ENCODE results near the gene KLHDC8A.
"Not testable (repeated sequence)": the region's sequence is repeated elsewhere in the genome, so short reads cannot be mapped to it uniquely, and the experiment has no call there.

The KLHDC8A gene

DNA sequence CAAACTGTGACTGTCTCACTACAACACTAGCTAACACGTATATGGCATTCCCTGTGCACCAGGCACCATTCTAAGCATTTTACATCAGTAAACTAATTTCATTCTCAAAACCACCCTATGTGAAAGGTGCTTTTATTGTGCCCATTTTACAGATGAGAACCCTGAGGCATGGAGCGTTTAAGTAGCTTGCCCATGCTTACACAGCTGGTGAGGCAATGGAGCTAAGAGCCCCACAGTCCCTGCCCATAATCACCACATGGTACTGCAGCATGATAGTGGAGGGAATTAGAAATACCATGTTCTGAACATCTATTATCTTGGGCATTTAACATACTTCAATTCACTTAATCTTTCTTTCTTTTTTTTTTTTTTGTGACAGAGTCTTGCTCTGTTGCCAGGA lies 31.1 kb upstream of the KLHDC8A start:
- DNase-seq (ENCODE audit: low spot score): no peak
- TF ChIP-seq, protein P1, sequence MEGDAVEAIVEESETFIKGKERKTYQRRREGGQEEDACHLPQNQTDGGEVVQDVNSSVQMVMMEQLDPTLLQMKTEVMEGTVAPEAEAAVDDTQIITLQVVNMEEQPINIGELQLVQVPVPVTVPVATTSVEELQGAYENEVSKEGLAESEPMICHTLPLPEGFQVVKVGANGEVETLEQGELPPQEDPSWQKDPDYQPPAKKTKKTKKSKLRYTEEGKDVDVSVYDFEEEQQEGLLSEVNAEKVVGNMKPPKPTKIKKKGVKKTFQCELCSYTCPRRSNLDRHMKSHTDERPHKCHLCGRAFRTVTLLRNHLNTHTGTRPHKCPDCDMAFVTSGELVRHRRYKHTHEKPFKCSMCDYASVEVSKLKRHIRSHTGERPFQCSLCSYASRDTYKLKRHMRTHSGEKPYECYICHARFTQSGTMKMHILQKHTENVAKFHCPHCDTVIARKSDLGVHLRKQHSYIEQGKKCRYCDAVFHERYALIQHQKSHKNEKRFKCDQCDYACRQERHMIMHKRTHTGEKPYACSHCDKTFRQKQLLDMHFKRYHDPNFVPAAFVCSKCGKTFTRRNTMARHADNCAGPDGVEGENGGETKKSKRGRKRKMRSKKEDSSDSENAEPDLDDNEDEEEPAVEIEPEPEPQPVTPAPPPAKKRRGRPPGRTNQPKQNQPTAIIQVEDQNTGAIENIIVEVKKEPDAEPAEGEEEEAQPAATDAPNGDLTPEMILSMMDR (IDR thresholded peaks at IDR 0.05; ENCODE audit: extremely low read depth, missing control alignments): no peak

DNA sequence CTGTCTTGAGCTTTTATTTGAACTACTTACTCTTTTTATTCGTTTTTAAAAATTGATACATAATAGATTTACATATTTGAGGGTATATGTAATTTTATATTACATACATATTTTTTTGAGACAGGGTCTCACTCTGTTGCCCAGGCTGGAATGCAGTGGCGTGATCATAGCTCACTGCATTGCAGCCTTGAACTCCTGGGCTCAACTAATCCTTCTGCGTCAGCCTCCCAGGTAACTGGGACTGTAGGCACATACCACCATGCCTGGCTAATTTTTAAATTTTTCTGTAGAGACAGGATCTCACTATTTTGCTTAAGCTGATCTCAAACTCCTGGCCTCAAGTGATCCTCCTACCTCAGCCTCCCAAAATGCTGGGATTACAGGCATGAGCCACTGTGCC lies 26.3 kb upstream of the KLHDC8A start:
- not testable (repeated sequence) for DNase-seq (ENCODE audit: low spot score)

DNA sequence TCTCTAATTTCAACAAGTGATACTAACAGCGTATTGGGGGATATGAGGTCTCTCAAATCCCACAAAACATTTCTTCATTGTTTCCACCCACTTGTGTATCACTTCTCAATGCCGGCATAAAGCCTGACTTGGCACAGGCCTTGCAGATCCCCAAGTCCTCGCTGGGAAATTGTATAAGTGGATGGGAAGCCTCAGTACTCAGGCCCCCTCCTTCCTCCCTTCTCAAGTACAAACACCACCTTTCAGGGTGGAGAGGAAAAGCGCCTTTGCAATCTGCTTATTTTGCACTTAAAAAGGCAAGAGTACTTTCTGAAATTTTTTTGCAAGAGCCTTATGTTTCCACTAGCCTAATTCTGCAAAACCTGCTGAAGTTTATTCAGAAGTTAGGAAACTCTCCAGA lies 25.8 kb upstream of the KLHDC8A start:
- TF ChIP-seq, protein P1 (IDR thresholded peaks at IDR 0.05; ENCODE audit: extremely low read depth, missing control alignments): no peak
- DNase-seq (ENCODE audit: low spot score): no peak

DNA sequence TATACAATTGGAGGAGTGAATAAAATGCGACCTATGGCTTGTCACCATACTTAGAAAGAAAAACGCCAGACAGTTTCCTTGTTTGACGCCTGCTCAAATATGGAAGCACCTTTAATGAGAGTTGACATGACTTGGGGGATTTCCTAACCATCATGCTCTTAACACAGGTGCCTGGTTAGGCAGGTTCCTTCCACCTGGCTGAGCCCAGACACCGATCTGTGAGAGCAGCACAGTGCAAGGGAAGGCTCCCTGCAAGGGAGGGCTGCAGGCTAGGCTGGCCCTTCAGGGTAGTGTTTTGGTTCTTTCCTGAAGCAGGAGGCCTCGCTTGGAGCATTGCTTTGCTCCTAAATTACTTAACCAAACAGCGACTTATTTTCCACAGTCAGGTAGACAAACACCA lies 24.6 kb upstream of the KLHDC8A start:
- TF ChIP-seq, protein P1 (IDR thresholded peaks at IDR 0.05; ENCODE audit: extremely low read depth, missing control alignments): no peak
- no peak for DNase-seq (ENCODE audit: low spot score)

DNA sequence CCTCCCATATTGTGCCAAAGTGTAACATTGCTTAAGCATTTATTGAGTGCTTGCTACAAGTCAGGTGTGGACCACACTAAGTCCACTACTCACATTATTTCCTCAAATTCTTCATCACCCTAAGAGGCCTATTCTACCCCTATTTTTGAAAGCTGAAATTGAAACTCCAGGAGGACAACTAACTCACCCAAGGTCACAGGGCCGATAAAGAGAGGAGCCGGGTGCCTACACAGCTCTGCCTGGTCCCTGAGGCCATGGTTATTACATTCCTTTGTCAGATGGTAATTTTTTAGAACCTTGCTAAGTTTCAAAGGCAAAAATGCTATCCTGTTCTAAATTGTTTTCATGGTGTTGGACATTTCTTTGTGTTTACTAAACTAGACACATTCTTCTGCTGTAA lies 24.2 kb upstream of the KLHDC8A start:
- DNase-seq (ENCODE audit: low spot score): no peak
- TF ChIP-seq, protein P1 (IDR thresholded peaks at IDR 0.05; ENCODE audit: extremely low read depth, missing control alignments): no peak

DNA sequence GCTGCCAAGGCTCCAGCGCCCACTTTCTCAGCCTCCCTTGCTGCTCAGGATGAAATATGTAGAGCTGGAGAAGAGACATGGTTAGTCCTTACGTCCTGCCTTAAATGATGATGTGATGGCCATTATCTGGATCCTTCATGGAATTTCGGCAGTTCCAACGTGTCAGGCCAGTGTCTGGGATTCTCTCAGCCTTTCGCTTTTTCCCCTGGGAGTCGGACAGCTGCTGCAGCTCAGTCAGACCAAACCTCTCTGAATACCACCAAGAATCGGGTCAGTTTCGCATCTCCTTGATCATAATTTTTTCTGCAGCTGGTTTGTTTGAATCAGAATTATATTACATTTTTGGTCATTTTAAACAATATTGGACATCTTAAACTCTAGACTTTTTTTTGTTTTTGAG lies 22.3 kb upstream of the KLHDC8A start:
- no peak for DNase-seq (ENCODE audit: low spot score)
- TF ChIP-seq, protein P1 (IDR thresholded peaks at IDR 0.05; ENCODE audit: extremely low read depth, missing control alignments): no peak

DNA sequence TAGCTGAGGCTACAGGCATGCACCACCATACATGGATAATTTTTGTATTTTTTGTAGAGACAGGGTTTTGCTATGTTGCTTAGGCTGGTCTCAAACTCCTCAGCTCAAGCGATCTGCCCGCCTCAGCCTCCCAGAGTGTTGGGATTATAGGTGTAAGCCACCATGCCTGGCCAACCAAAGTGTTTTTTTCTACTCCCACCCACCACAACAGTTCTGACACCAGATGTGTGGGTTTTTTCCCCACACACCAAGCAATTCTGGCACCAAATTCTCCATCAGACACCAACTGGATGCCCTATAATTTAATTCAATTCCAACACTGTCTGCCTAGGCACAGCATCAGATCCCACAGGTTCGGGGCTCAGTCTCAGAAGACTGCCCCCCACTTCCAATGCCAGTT lies 20.6 kb upstream of the KLHDC8A start:
- DNase-seq (ENCODE audit: low spot score): no peak
- TF ChIP-seq, protein P1 (IDR thresholded peaks at IDR 0.05; ENCODE audit: extremely low read depth, missing control alignments): no peak

DNA sequence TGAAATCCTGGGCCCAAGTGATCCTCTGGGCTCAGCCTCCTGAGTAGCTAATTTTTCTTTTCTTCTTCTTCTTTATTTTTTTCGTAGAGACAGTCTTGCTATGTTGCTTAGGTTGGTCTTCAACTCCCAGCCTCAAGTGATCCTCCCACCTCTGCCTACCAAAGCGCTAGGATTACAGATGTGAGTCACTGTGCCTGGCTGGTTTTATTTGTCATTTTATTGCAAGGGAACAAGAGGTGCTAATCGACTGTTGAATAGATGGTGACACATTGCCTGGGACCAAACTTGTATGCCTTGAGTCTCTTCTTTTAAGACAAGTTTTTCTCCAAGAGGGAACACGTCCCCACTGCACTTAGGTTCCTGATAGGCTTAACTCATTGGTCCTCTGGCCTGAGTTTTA lies 20.0 kb upstream of the KLHDC8A start:
- TF ChIP-seq, protein P1 (IDR thresholded peaks at IDR 0.05; ENCODE audit: extremely low read depth, missing control alignments): no peak
- no peak for DNase-seq (ENCODE audit: low spot score)
